ENCODE data around the gene SV2B. TPM values are rescaled to one million over a fixed set of nuclear protein-coding genes. Genes with fewer than 3 reads are reported as not detected.

Gene SV2B
- not detected in 2 replicates for total RNA-seq (2014; rRNA removed)
- not detected for Bru-seq, nascent RNA
- percentile 1 among the genes with signal in this experiment for BruChase-seq, experiment 1, labeled RNA remaining after a 6-hour chase
- BruChase-seq, experiment 2, labeled RNA remaining after a 2-hour chase, result percentile 0 among the genes with signal in this experiment
- long read RNA-seq, result 0 reads

DNA sequence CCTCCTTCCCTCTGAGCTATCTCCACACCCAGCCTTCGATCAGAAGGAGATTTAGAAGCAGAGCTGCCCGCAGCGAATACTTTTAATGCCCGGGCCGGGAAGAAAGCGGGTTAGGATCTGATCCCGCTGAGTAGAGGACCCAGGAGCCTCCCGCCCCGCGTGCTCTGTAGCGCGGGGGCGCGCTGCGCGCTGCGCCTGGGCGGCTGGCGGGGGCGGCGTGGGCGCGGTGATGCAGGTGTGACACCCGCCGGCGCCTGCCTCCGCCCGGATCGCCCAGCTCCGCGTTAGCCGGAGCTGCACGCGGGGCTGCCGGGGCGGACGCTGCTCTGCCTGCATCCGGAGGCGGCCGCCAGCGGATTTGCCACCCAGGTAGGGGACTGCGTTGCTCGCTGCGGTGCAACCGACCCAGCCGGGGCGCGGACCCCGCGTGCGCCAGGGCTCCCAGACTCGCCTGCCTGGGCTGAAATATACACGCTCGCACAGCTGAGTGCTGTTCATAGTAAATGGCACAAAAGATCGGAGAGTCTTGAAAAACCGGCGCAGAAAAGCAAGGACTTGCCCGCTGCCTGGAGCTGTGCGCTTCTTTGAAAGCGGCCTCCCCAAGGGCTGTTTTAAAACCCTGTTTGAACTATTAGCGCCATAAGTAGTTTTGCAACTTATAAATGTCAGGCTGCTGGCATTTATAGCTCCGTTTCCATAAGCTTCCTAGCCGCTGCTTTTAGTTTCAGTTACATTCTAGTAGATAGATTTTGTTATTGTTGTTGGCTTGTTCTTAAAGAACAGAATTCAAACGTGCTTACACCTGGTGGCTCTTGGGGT lies at the start of gene SV2B:
TSS of gene SV2B (plus strand) at position 263 of the 819 bp plus-strand sequence. CDS start 126,007 bp downstream, outside the sequence.
- Histone ChIP-seq H3K9me2 (replicated peaks; ENCODE audit: low read length) (no peaks in the 10 kb centered on the region), H3K9ac (ENCODE audit: low read length) (no peak within 1 kb of the TSS), H3K27me3 (ENCODE audit: low read length) (peaks cover 81% of the 10 kb centered on the region), H3K4me1 (ENCODE audit: insufficient read depth, low read length) (0 out of 2 replicates have a peak, but pooled peaks cover 5% of the 10 kb centered on the region), H3K27ac (ENCODE audit: low read length) (no peak within 1 kb of the TSS), H3K4me3 (ENCODE audit: low read length) (peak within 1 kb of the TSS; percentile 64), H3K9me3 (ENCODE audit: low read length) (no peaks in the 10 kb centered on the region), H3F3A (ENCODE audit: low read length, unreplicated experiment) (no peaks in the 10 kb centered on the region), H4K20me1 (ENCODE audit: low read length) (no peaks in the 10 kb centered on the region), H3K4me2 (ENCODE audit: low read length) (peak within 1 kb of the TSS; percentile 79), H2AFZ (ENCODE audit: low read length) (peak within 1 kb of the TSS; percentile 52), H3K79me2 (ENCODE audit: low read length) (no peaks in the 10 kb centered on the region), H3K36me3 (ENCODE audit: low read depth, low read length) (no peaks in the 10 kb centered on the region)
- DNase-seq, result no peak
- ATAC-seq, result peak; percentile 49
- POLR2A ChIA-PET (ENCODE audit: unreplicated experiment), result no interaction called here
- no TSS peak for BruUV-seq (replicated peaks)
- TF ChIP-seq, protein P1, sequence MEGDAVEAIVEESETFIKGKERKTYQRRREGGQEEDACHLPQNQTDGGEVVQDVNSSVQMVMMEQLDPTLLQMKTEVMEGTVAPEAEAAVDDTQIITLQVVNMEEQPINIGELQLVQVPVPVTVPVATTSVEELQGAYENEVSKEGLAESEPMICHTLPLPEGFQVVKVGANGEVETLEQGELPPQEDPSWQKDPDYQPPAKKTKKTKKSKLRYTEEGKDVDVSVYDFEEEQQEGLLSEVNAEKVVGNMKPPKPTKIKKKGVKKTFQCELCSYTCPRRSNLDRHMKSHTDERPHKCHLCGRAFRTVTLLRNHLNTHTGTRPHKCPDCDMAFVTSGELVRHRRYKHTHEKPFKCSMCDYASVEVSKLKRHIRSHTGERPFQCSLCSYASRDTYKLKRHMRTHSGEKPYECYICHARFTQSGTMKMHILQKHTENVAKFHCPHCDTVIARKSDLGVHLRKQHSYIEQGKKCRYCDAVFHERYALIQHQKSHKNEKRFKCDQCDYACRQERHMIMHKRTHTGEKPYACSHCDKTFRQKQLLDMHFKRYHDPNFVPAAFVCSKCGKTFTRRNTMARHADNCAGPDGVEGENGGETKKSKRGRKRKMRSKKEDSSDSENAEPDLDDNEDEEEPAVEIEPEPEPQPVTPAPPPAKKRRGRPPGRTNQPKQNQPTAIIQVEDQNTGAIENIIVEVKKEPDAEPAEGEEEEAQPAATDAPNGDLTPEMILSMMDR (conservative IDR thresholded peaks at IDR 0.05; ENCODE audit: low read depth, low read length), result 0 out of 2 replicates have a peak, but pooled peaks have one; percentile 5
- TF ChIP-seq EZH2 (IDR thresholded peaks at IDR 0.05; ENCODE audit: low read length, unreplicated experiment) (peak; percentile 79), EZH2phosphoT487 (IDR thresholded peaks at IDR 0.05; ENCODE audit: borderline replicate concordance, low read length) (0 out of 2 replicates have a peak, but pooled peaks have one; percentile 21)
- intact Hi-C loops (cut with micrococcal nuclease), result no loop called here
- CTCF ChIA-PET, result no interaction called here

DNA sequence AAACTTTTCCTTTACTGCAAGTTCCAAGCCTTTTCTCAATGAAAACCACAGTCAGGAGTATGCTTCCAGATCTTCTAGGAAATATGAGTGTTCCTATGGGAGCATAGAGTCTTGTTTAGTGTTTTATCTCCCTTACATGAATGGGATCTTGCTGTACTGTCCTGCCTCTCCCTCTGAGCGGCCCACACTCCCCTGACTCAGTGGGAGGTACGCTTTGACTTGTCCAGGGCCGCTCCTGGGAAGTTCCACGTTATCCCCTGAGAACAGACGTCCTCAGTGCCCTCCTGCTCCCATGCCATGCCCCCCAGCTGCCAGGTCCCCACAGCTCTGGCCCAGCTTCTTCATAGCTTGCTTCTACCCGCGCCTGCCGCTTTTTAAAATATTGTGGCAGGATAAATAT lies 48.8 kb upstream of the SV2B start:
- Histone ChIP-seq H4K20me1 (ENCODE audit: low read length) (no peaks in the 10 kb centered on the region), H3K4me2 (ENCODE audit: low read length) (no peak overlapping the region), H3K9me3 (ENCODE audit: low read length) (no peaks in the 10 kb centered on the region), H3K27me3 (ENCODE audit: low read length) (peaks cover 38% of the 10 kb centered on the region), H3K36me3 (ENCODE audit: low read depth, low read length) (no peaks in the 10 kb centered on the region), H3F3A (ENCODE audit: low read length, unreplicated experiment) (no peaks in the 10 kb centered on the region), H2AFZ (ENCODE audit: low read length) (no peak overlapping the region), H3K27ac (ENCODE audit: low read length) (no peak overlapping the region), H3K4me3 (ENCODE audit: low read length) (no peak overlapping the region), H3K79me2 (ENCODE audit: low read length) (no peaks in the 10 kb centered on the region), H3K9me2 (replicated peaks; ENCODE audit: low read length) (no peaks in the 10 kb centered on the region), H3K4me1 (ENCODE audit: insufficient read depth, low read length) (0 out of 2 replicates have a peak, but pooled peaks cover 4% of the 10 kb centered on the region), H3K9ac (ENCODE audit: low read length) (no peak overlapping the region)
- no TSS peak for BruUV-seq (replicated peaks)
- intact Hi-C loops (cut with micrococcal nuclease), result loop anchor here (10.0 kb wide), 1 partner anchor 1034 kb away; no protein-coding TSS in a partner anchor
- CTCF ChIA-PET, result no interaction called here
- no peak for ATAC-seq
- POLR2A ChIA-PET (ENCODE audit: unreplicated experiment), result no interaction called here
- DNase-seq, result no peak
- no peak for TF ChIP-seq EZH2phosphoT487 (IDR thresholded peaks at IDR 0.05; ENCODE audit: borderline replicate concordance, low read length)

DNA sequence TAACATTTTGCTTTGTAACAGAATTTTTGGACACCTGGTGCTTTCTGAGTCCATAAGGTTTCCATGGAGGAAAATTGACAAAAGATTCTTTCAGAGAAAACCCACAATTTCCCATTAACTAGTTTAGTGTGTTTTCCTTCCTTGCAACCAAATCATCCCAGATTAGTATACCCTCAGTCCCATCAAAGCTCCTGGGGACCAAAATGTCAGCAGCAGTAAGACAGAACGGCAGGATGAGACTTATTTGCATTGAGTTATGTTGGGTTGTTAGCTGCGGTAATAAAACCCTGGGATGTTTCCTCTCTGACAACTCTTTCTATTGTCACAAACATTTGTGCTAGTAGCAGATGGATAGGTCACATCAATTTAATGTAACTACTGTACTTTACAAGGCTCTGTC lies 45.2 kb upstream of the SV2B start:
- POLR2A ChIA-PET (ENCODE audit: unreplicated experiment), result no interaction called here

More for the DNA sequence above, 45.2 kb upstream of the SV2B start:
- Histone ChIP-seq H3K9ac (ENCODE audit: low read length) (no peak overlapping the region), H3K27ac (ENCODE audit: low read length) (no peak overlapping the region), H2AFZ (ENCODE audit: low read length) (no peak overlapping the region), H4K20me1 (ENCODE audit: low read length) (no peaks in the 10 kb centered on the region), H3K4me3 (ENCODE audit: low read length) (no peak overlapping the region), H3K4me2 (ENCODE audit: low read length) (no peak overlapping the region), H3K9me3 (ENCODE audit: low read length) (no peaks in the 10 kb centered on the region), H3K9me2 (replicated peaks; ENCODE audit: low read length) (no peaks in the 10 kb centered on the region), H3K79me2 (ENCODE audit: low read length) (no peaks in the 10 kb centered on the region), H3K4me1 (ENCODE audit: insufficient read depth, low read length) (no peaks in the 10 kb centered on the region), H3K27me3 (ENCODE audit: low read length) (peaks cover 71% of the 10 kb centered on the region), H3K36me3 (ENCODE audit: low read depth, low read length) (no peaks in the 10 kb centered on the region), H3F3A (ENCODE audit: low read length, unreplicated experiment) (no peaks in the 10 kb centered on the region)
- TF ChIP-seq, protein P1 (conservative IDR thresholded peaks at IDR 0.05; ENCODE audit: low read depth, low read length), result no peak
- TF ChIP-seq EZH2phosphoT487 (IDR thresholded peaks at IDR 0.05; ENCODE audit: borderline replicate concordance, low read length) (no peak), EZH2 (IDR thresholded peaks at IDR 0.05; ENCODE audit: low read length, unreplicated experiment) (no peak)
- DNase-seq (no peak), ATAC-seq (no peak)
- BruUV-seq (replicated peaks), result no TSS peak
- intact Hi-C loops (cut with micrococcal nuclease), result loop anchor here (10.0 kb wide), 1 partner anchor 1030 kb away; no protein-coding TSS in a partner anchor
- CTCF ChIA-PET, result no interaction called here
